HepG2 (cell line): ENCODE measurements around the gene ABCC1. TPM values are rescaled to one million over a fixed set of nuclear protein-coding genes. Genes with fewer than 3 reads are reported as not detected.
A peak's percentile ranks its signal among the peaks of the same experiment; 100 is the strongest.

Experiments
- ATAC-seq: fragments of 200-7000 bp; cut with Tn5 transposase; 3 replicates; pipeline ENCODE4 v1.9.1; 2020; ENCODE audit warnings: mild to moderate bottlenecking, moderate library complexity
- BruUV-seq: library from RNA; stranded (reverse); fragments of 400-500 nt; replicated peaks from 2 replicates; lab custom pipeline; 2021; lab: Mats Ljungman, UMichigan
- CTCF ChIA-PET: fragments of 300-600 bp; formaldehyde crosslinking; extraction: SDS; loops from one replicate; lab custom pipeline; 2021; ENCODE audit warnings: low total read pairs, inconsistent platforms, low intra/inter-chr PET ratio; lab: Yijun Ruan, JAX
- POLR2A ChIA-PET: fragments of 350-600 bp; sonication (Branson Sonifier 250); formaldehyde crosslinking; loops from one replicate; lab custom pipeline; 2020; ENCODE audit warnings: antibody characterized with exemption, inconsistent platforms; lab: Yijun Ruan, JAX
- DNase-seq: peaks from one replicate; pipeline ENCODE4 v3.0.0-alpha.2; 2015; ENCODE audit warnings: low spot score
- FAIRE-seq: peaks from 3 replicates; lab custom pipeline; 2011; peaks lifted over from hg19 to GRCh38; lab: Jason Lieb, UNC
- H2AFZ ChIP-seq: one replicate; pipeline ENCODE4 v1.6.1; 2011; ENCODE audit warnings: low read length, inconsistent platforms
- H3K27ac ChIP-seq: fragments of 300-600 bp; 3 replicates; pipeline ENCODE4 v1.8.0; 2011; ENCODE audit warnings: mixed run types, mild to moderate bottlenecking, mixed read lengths, low read length, inconsistent platforms; ENCODE audit not compliant: insufficient read depth; ENCODE audit errors: extremely low read length
- H3K27me3 ChIP-seq, 2 experiments: fragments of 200-600 bp in 1 of 2; 2 replicates in 1 of 2; 3 replicates in 1 of 2; pipeline versions ENCODE4 v1.6.0 to v1.8.0; 2011; ENCODE audit warnings: low read length in 2 of 2, mild to moderate bottlenecking in 2 of 2, moderate library complexity in 2 of 2, inconsistent platforms in 1 of 2; ENCODE audit not compliant: insufficient read depth in 2 of 2, control insufficient read depth in 1 of 2
- H3K36me3 ChIP-seq, 2 experiments: fragments of 200-600 bp in 1 of 2; replicated peaks in 1 of 2; 2 replicates in 1 of 2; 3 replicates in 1 of 2; pipeline versions ENCODE4 v1.5.1 to v1.8.0; 2011; ENCODE audit warnings: low read length in 2 of 2, inconsistent platforms in 1 of 2; ENCODE audit not compliant: insufficient read depth in 2 of 2, control insufficient read depth in 1 of 2
- H3K4me1 ChIP-seq: 2 replicates; pipeline ENCODE4 v1.5.1; 2012; ENCODE audit warnings: low read length, inconsistent platforms; ENCODE audit not compliant: insufficient read depth
- H3K4me2 ChIP-seq: 2 replicates; pipeline ENCODE4 v1.6.0; 2011; ENCODE audit warnings: low read depth, low read length, inconsistent platforms
- H3K4me3 ChIP-seq, 3 experiments: fragments of 200-600 bp in 1 of 3; sonication (generic), shearing (Covaris generic) in 1 of 3; replicated peaks in 1 of 3; 2 replicates each; pipeline ENCODE4 v1.5.1; 2011 to 2016; ENCODE audit warnings: low read length in 3 of 3, inconsistent platforms in 2 of 3, low read depth in 2 of 3, mild to moderate bottlenecking in 2 of 3, control low read depth in 1 of 3, mixed read lengths in 1 of 3; ENCODE audit not compliant: insufficient read depth in 1 of 3
- H3K79me2 ChIP-seq: one replicate; pipeline ENCODE4 v1.6.1; 2011; ENCODE audit warnings: low read length, inconsistent platforms; ENCODE audit not compliant: insufficient read depth
- H3K9ac ChIP-seq: 2 replicates; pipeline ENCODE4 v1.6.0; 2011; ENCODE audit warnings: mild to moderate bottlenecking, low read depth, low read length, inconsistent platforms; ENCODE audit not compliant: insufficient read depth
- H3K9me3 ChIP-seq: 2 replicates; pipeline ENCODE4 v1.5.1; 2012; ENCODE audit warnings: mild to moderate bottlenecking, low read length
- H4K20me1 ChIP-seq: 2 replicates; pipeline ENCODE4 v1.6.0; 2011; ENCODE audit warnings: inconsistent platforms, mild to moderate bottlenecking, low read length, moderate library complexity; ENCODE audit not compliant: insufficient read depth
- AGO2 ChIP-seq: fragments of 200-400 bp; formaldehyde crosslinking; optimal IDR thresholded peaks from 2 replicates; pipeline ENCODE3; 2017; ENCODE audit warnings: mild to moderate bottlenecking, low read depth, low read length, moderate library complexity
- AKNA ChIP-seq: sonication (generic); formaldehyde crosslinking; IDR thresholded peaks from 2 replicates; pipeline ENCODE4 v1.4.0; 2020; ENCODE audit warnings: missing genetic modification reagents, borderline replicate concordance
- HNRNPK ChIP-seq: fragments of 200-400 bp; formaldehyde crosslinking; IDR thresholded peaks from 2 replicates; pipeline ENCODE4 v1.6.1; 2018; ENCODE audit warnings: low read length, low read depth, moderate library complexity, mild to moderate bottlenecking; ENCODE audit not compliant: poor library complexity, severe bottlenecking
- NONO ChIP-seq, 2 experiments: fragments of 450-650 bp in 1 of 2; sonication (generic) in 1 of 2; formaldehyde crosslinking in 1 of 2; IDR thresholded peaks in 1 of 2; conservative IDR thresholded peaks in 1 of 2; 2 replicates each; pipeline versions ENCODE4 v1.6.1 to v1.8.0; 2017 to 2022; ENCODE audit warnings: mild to moderate bottlenecking in 1 of 2, missing genetic modification reagents in 1 of 2, moderate library complexity in 1 of 2
- RBM22 ChIP-seq: fragments of 200-400 bp; formaldehyde crosslinking; optimal IDR thresholded peaks from 2 replicates; pipeline ENCODE3; 2017; ENCODE audit warnings: mild to moderate bottlenecking, low read length, moderate library complexity
- TBX3 ChIP-seq: fragments of 450-650 bp; IDR thresholded peaks from 2 replicates; pipeline ENCODE4 v1.6.1; 2017; ENCODE audit warnings: antibody characterized with exemption, mild to moderate bottlenecking, inconsistent platforms, borderline replicate concordance
- THAP9 ChIP-seq: sonication (generic); formaldehyde crosslinking; IDR thresholded peaks from 2 replicates; pipeline ENCODE4; 2020; ENCODE audit warnings: missing genetic modification reagents, mild to moderate bottlenecking, borderline replicate concordance
- TOPORS ChIP-seq: sonication (generic); formaldehyde crosslinking; IDR thresholded peaks from 2 replicates; pipeline ENCODE4 v1.8.0; 2023; ENCODE audit warnings: mild to moderate bottlenecking, missing genetic modification reagents
- ZNF644 ChIP-seq: IDR thresholded peaks from 2 replicates; pipeline ENCODE4 v1.6.1; 2016; ENCODE audit warnings: low read depth
- ZNF773 ChIP-seq: sonication (generic); formaldehyde crosslinking; IDR thresholded peaks from 2 replicates; pipeline ENCODE4 v1.4.0; 2020; ENCODE audit warnings: missing genetic modification reagents, borderline replicate concordance
- WGBS: methylation state at CpG from one replicate; pipeline ENCODE4 v1.1.6; 2017; ENCODE audit warnings: low lambda C conversion rate; 5-methylcytosine and 5-hydroxymethylcytosine counted together
- in situ Hi-C: cut with HindIII; loops from 2 replicates; pipeline ENCODE4 v1.10.0; 2017; ENCODE audit warnings: low pct_unique_long_range_greater_than_20kb; ENCODE audit not compliant: extremely low pct_ligation_motif_present
- intact Hi-C: fragments of 100-400 bp; cut with micrococcal nuclease; formaldehyde crosslinking; loops from one replicate; pipeline ENCODE4 v1.10.0; 2022; ENCODE audit not compliant: unreplicated experiment
- polyA plus RNA-seq, 8 experiments: library from polyadenylated mRNA; depleted of rRNA in 3 of 8; stranded (reverse) in 7 of 8; unstranded in 1 of 8; fragments of >200 nt; fragmentation: Illumina TruSeq in 4 of 8; extraction: Trizol in 4 of 8; gene quantifications; 2 replicates each; pipeline versions ENCODE4 v1.2.1 to v1.2.3, GENCODE V29; 2011 to 2016; ENCODE audit warnings: low read depth in 4 of 8, missing spikeins in 1 of 8, mixed read lengths in 1 of 8; ENCODE audit not compliant: insufficient read depth in 1 of 8
- total RNA-seq, 5 experiments: library from RNA; depleted of rRNA; stranded (reverse); fragments of >200 nt; fragmentation: Illumina TruSeq; extraction: Trizol; gene quantifications; 2 replicates each; pipeline ENCODE4 v1.2.3, GENCODE V29; 2016; ENCODE audit warnings: low read depth in 1 of 5

Gene ABCC1
- total and polyA plus RNA-seq, 2 of the 13 experiments (the other 11 are each of a cell fraction or from before 2014, with no cell fraction given): 13.0 to 30.6 TPM

- ChIA-PET CTCF (no interaction called here), POLR2A (no interaction called here)
- no peaks in the 10 kb centered on the region for H3K4me1 ChIP-seq
- H3K36me3 ChIP-seq: peaks cover 58 to 84% of the 10 kb centered on the region in 2 experiments
- intact Hi-C loops (no loop called here), in situ Hi-C loops (no loop called here)
- H4K20me1 ChIP-seq: peaks cover 4% of the 10 kb centered on the region; the same call in 1 of the 2 replicates
- H2AFZ ChIP-seq: no peak overlapping the region
- no peaks in the 10 kb centered on the region for H3K9me3 ChIP-seq
- H3K9ac ChIP-seq: no peak overlapping the region
- H3K4me3 ChIP-seq: no peak overlapping the region
- H3K4me2 ChIP-seq: no peak overlapping the region
- FAIRE-seq: no peak
- no peak overlapping the region for H3K27ac ChIP-seq
- TF ChIP-seq TOPORS (CRISPR knock-in tag): no peak
- 0 out of 2 replicates have a peak, but pooled peaks have one; percentile 51 for TF ChIP-seq NONO (IDR thresholded peaks at IDR 0.05)
- TF ChIP-seq NONO (CRISPR knock-in tag; conservative IDR thresholded peaks at IDR 0.05): no peak
- no peak for TF ChIP-seq THAP9
- TF ChIP-seq RBM22: peak; percentile 20
- peak; percentile 39 for TF ChIP-seq HNRNPK
- TF ChIP-seq TBX3: no peak
- TF ChIP-seq ZNF773 (CRISPR knock-in tag): no peak
- TF ChIP-seq AKNA: no peak
- no peak for TF ChIP-seq AGO2
- no peak for TF ChIP-seq ZNF644 (CRISPR knock-in tag)
- no peaks in the 10 kb centered on the region for H3K27me3 ChIP-seq
- WGBS: 98% methylated on average over 3 of the region's 4 CpGs
- no peak for DNase-seq
- no peak for ATAC-seq
- TSS peak; percentile 27 for BruUV-seq
- H3K79me2 ChIP-seq: no peaks in the 10 kb centered on the region
Observed at GRCh38 chr16:16171332-16171919, 222.0 kb downstream of the ABCC1 start.
